SIG-M5 treated with dmso at 0.1 percent for 504 hours (cell line): ENCODE measurements around the gene EDN3.
"Not testable (repeated sequence)": the region's sequence is repeated elsewhere in the genome, so short reads cannot be mapped to it uniquely, and the experiment has no call there.

Source experiments
- DNase-seq: peaks from one replicate; lab custom pipeline; 2025; ENCODE audit not compliant: unreplicated experiment; lab: John Stamatoyannopoulos, UW

The EDN3 gene

GRCh38 chr20:59334651-59335300 lies 34.4 kb downstream of the EDN3 start:
- DNase-seq, result no peak

GRCh38 chr20:59335377-59335776 lies 35.0 kb downstream of the EDN3 start:
- DNase-seq, result no peak

GRCh38 chr20:59336540-59336939 lies 36.1 kb downstream of the EDN3 start:
- no peak for DNase-seq

GRCh38 chr20:59338444-59338843 lies 38.0 kb downstream of the EDN3 start:
- not testable (repeated sequence) for DNase-seq

GRCh38 chr20:59340201-59340885 lies 39.9 kb downstream of the EDN3 start:
- no peak for DNase-seq

- DNase-seq, result not testable (repeated sequence)
Observed at GRCh38 chr20:59341285-59342022, 41.0 kb downstream of the EDN3 start.

- no peak for DNase-seq
Observed at GRCh38 chr20:59342023-59342957, 41.9 kb downstream of the EDN3 start.

GRCh38 chr20:59346061-59346460 lies 45.6 kb downstream of the EDN3 start:
- DNase-seq, result no peak

- no peak for DNase-seq
Observed at GRCh38 chr20:59349277-59349676, 48.9 kb downstream of the EDN3 start.

- DNase-seq, result no peak
Observed at GRCh38 chr20:59350330-59351156, 50.1 kb downstream of the EDN3 start.

GRCh38 chr20:59351157-59352040 lies 51.0 kb downstream of the EDN3 start:
- peak; percentile 33 for DNase-seq

GRCh38 chr20:59352541-59352940 lies 52.1 kb downstream of the EDN3 start:
- no peak for DNase-seq

- DNase-seq, result no peak
Observed at GRCh38 chr20:59352990-59353389, 52.6 kb downstream of the EDN3 start.

- DNase-seq, result no peak
Observed at GRCh38 chr20:59354460-59354859, 54.0 kb downstream of the EDN3 start.

GRCh38 chr20:59355242-59355641 lies 54.8 kb downstream of the EDN3 start:
- DNase-seq, result no peak

- no peak for DNase-seq
Observed at GRCh38 chr20:59356662-59357165, 56.3 kb downstream of the EDN3 start.

GRCh38 chr20:59358793-59359192 lies 58.4 kb downstream of the EDN3 start:
- not testable (repeated sequence) for DNase-seq

- DNase-seq, result no peak
Observed at GRCh38 chr20:59359906-59360725, 59.7 kb downstream of the EDN3 start.
